RWPE2 (cell line): ENCODE data around the gene COL27A1.

Source experiments
- ATAC-seq: fragments of 200-7000 bp; cut with Tn5 transposase; 3 replicates; pipeline ENCODE4 v1.9.1; 2021; ENCODE audit warnings: low read depth
- DNase-seq: peaks from one replicate; pipeline ENCODE4 v3.0.0-alpha.2; 2020; ENCODE audit warnings: low spot score
- H3K27ac ChIP-seq: fragments of 450-650 bp; 2 replicates; pipeline ENCODE4 v1.5.1; 2017; ENCODE audit warnings: mild to moderate bottlenecking; ENCODE audit not compliant: poor library complexity, severe bottlenecking
- H3K27me3 ChIP-seq: fragments of 250-450 bp; sonication (Bioruptor Pico); 2 replicates; pipeline ENCODE4 v1.5.1; 2021; ENCODE audit warnings: mild to moderate bottlenecking, moderate library complexity; ENCODE audit not compliant: insufficient read depth, poor library complexity, severe bottlenecking
- H3K36me3 ChIP-seq: fragments of 250-450 bp; sonication (Bioruptor Pico); 2 replicates; pipeline ENCODE4 v1.5.1; 2020; ENCODE audit warnings: low read depth, mild to moderate bottlenecking, moderate library complexity
- H3K4me1 ChIP-seq: fragments of 250-450 bp; sonication (Bioruptor Pico); 2 replicates; pipeline ENCODE4 v1.5.1; 2021; ENCODE audit warnings: mild to moderate bottlenecking, moderate library complexity; ENCODE audit not compliant: insufficient read depth, poor library complexity, severe bottlenecking
- H3K4me3 ChIP-seq: fragments of 250-450 bp; sonication (Bioruptor Pico); 2 replicates; pipeline ENCODE4 v1.5.1; 2021; ENCODE audit warnings: mild to moderate bottlenecking, moderate library complexity; ENCODE audit not compliant: severe bottlenecking
- H3K9me3 ChIP-seq: fragments of 250-450 bp; sonication (Bioruptor Pico); 2 replicates; pipeline ENCODE4 v1.5.1; 2021; ENCODE audit warnings: mild to moderate bottlenecking, moderate library complexity; ENCODE audit not compliant: severe bottlenecking
- CTCF ChIP-seq: fragments of 450-650 bp; IDR thresholded peaks from one replicate; pipeline ENCODE4 v1.5.1; 2017; ENCODE audit warnings: mild to moderate bottlenecking, moderate library complexity; ENCODE audit not compliant: poor library complexity, severe bottlenecking

Gene COL27A1

DNA sequence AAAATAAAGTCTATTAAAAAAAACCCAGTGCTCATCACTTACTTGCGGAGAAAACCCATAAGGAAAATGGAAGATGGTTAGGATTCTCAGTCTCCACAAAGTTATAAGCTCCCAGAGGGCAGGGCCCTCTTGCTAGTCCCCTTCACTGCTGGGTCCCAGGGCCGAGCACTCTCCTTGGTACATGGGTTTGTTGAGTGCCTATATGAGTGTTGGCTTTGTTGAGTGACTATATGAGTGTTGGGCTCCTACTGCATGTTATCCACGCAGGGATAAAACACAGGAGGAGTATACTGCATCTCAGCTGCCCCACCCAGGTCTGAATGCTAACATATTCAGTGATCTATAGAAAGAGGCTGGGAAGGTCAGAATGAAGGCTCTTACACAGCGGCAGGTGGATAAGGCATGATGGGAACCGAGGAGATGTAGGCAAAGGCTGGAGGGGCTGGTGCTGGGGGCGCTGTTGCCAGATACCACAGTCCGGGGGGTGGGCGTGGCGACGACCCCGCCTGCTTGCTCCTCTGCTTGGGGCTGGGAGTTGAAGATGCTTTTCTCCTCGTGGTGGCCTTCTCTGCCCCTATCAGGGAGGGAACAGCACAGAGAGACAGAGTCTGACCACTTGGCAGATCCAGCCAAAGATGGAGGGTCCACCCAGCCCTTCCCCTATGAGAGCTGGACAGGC is 186.0 kb downstream of the COL27A1 start:
- no peaks in the 10 kb centered on the region for H3K9me3 ChIP-seq
- ATAC-seq (no peak), DNase-seq (no peak)
- TF ChIP-seq CTCF: no peak
- H3K36me3 ChIP-seq: peaks cover 15% of the 10 kb centered on the region
- peaks cover 8% of the 10 kb centered on the region for H3K4me1 ChIP-seq
- no peak overlapping the region for H3K4me3 ChIP-seq
- no peaks in the 10 kb centered on the region for H3K27me3 ChIP-seq
- no peak overlapping the region for H3K27ac ChIP-seq

DNA sequence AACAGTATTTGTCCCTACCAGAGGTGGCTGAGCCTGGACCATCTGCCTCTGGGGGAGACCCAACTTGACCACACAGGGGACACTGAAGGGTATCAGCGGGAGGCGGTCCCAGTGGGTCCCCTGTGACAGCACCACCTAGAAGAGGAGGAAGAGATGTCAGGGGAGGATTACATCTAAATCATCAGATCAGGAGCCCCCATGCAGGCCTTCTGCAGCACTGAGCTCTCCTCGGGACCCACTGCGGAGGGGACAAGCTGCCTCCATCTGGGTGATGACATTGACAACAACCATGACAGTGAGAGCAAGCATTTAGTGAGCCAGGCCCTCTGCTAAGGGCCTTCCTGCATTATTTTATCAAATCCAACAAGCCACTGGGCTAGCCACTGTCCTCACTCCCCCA is 186.7 kb downstream of the COL27A1 start:
- no peaks in the 10 kb centered on the region for H3K27me3 ChIP-seq
- H3K4me1 ChIP-seq: peaks cover 8% of the 10 kb centered on the region
- no peak for ATAC-seq
- no peak for DNase-seq
- TF ChIP-seq CTCF: no peak
- no peak overlapping the region for H3K4me3 ChIP-seq
- peaks cover 22% of the 10 kb centered on the region for H3K36me3 ChIP-seq
- no peaks in the 10 kb centered on the region for H3K9me3 ChIP-seq
- no peak overlapping the region for H3K27ac ChIP-seq

DNA sequence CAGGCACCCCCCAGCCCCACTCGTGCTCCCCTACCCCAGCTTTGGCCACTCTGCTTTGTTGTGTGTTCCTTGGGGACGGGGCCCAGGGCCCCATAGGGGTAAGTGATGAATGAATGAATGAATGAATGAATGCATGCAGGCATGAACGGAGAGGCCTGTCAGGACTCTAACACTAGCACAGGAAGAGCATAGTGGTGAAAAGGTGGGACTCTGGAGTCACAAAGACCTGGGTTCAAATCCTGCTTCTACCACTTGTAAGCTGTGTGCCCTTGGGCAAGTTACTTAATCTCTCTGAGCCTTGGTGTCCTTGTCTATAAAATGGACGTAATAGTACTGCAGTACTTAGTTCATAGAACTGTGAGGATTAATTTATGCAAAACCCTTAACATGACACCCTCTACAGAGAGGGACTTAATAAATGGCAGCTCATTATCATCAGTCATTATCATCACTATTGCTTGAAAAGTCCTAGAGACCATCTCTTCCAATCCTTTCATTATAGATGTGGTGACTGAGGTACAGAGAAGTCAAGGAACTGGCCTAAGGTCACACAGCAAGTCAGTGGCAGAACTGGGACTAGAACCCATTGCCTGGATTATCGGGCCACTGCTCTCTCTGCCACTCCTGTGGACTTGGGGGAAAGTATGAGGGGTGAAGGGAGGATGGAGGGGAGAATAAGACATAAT is 187.6 kb downstream of the COL27A1 start:
- ATAC-seq: no peak
- peaks cover 27% of the 10 kb centered on the region for H3K36me3 ChIP-seq
- H3K4me3 ChIP-seq: no peak overlapping the region
- H3K4me1 ChIP-seq: peaks cover 8% of the 10 kb centered on the region
- DNase-seq: no peak
- H3K27ac ChIP-seq: no peak overlapping the region
- no peak for TF ChIP-seq CTCF
- H3K27me3 ChIP-seq: no peaks in the 10 kb centered on the region
- H3K9me3 ChIP-seq: no peaks in the 10 kb centered on the region

- no peaks in the 10 kb centered on the region for H3K27me3 ChIP-seq
- no peak for TF ChIP-seq CTCF
- DNase-seq: no peak
- peaks cover 10% of the 10 kb centered on the region for H3K4me1 ChIP-seq
- no peaks in the 10 kb centered on the region for H3K9me3 ChIP-seq
- H3K27ac ChIP-seq: no peak overlapping the region
- no peak overlapping the region for H3K4me3 ChIP-seq
- ATAC-seq: peak; percentile 50; the same call in 2 of the 3 replicates
- peaks cover 27% of the 10 kb centered on the region for H3K36me3 ChIP-seq
Measured at GRCh38 chr9:114343471-114344187, 188.3 kb downstream of the COL27A1 start.
